Measurements from ENCODE around the gene CAMK2A.

- TF ChIP-seq POLR2A (IDR thresholded peaks at IDR 0.05), result no peak
- TF ChIP-seq, protein P1, sequence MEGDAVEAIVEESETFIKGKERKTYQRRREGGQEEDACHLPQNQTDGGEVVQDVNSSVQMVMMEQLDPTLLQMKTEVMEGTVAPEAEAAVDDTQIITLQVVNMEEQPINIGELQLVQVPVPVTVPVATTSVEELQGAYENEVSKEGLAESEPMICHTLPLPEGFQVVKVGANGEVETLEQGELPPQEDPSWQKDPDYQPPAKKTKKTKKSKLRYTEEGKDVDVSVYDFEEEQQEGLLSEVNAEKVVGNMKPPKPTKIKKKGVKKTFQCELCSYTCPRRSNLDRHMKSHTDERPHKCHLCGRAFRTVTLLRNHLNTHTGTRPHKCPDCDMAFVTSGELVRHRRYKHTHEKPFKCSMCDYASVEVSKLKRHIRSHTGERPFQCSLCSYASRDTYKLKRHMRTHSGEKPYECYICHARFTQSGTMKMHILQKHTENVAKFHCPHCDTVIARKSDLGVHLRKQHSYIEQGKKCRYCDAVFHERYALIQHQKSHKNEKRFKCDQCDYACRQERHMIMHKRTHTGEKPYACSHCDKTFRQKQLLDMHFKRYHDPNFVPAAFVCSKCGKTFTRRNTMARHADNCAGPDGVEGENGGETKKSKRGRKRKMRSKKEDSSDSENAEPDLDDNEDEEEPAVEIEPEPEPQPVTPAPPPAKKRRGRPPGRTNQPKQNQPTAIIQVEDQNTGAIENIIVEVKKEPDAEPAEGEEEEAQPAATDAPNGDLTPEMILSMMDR (IDR thresholded peaks at IDR 0.05), result no peak
- TF ChIP-seq POLR2AphosphoS5 (IDR thresholded peaks at IDR 0.05), result no peak
- TF ChIP-seq EP300 (IDR thresholded peaks at IDR 0.05), result no peak
These were observed 37.6 kb upstream of the CAMK2A start for GRCh38 chr5:150327139-150327538.

Data from gastroesophageal sphincter (tissue), 3 donors.